ENCODE results near the gene CDH22. TPM values are rescaled to one million over a fixed set of nuclear protein-coding genes. Genes with fewer than 3 reads are reported as not detected.

CDH22 gene
- total RNA-seq, 1 donor from 2014 or later, result 0.14 TPM

DNA sequence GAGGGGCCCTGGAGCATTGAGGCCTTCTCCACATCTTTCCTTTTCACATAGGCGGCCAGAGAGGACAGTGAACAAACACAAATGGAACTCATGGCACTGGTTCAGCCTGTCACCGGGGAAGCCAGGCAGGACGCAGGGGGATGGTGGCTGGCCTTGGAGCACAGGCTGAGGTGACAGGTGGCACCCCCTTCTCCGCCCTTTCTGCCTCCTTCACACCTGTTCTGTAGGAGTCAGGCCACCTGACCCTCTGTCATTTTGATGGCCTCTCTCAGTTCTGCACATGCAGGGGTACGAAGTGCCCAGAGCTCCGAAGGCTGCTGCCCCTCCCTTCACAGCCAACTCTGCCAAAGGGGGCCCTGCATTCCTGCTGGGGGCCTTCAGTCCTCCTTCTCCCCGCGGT is 129.4 kb downstream of the CDH22 start:
- no peak for DNase-seq (ENCODE audit: low spot score, unreplicated experiment)
- no peaks in the 10 kb centered on the region for H3K36me3 Mint-ChIP-seq (ENCODE audit: insufficient read depth)
- H3K27ac Mint-ChIP-seq, result no peak overlapping the region
- TF ChIP-seq, protein P1, sequence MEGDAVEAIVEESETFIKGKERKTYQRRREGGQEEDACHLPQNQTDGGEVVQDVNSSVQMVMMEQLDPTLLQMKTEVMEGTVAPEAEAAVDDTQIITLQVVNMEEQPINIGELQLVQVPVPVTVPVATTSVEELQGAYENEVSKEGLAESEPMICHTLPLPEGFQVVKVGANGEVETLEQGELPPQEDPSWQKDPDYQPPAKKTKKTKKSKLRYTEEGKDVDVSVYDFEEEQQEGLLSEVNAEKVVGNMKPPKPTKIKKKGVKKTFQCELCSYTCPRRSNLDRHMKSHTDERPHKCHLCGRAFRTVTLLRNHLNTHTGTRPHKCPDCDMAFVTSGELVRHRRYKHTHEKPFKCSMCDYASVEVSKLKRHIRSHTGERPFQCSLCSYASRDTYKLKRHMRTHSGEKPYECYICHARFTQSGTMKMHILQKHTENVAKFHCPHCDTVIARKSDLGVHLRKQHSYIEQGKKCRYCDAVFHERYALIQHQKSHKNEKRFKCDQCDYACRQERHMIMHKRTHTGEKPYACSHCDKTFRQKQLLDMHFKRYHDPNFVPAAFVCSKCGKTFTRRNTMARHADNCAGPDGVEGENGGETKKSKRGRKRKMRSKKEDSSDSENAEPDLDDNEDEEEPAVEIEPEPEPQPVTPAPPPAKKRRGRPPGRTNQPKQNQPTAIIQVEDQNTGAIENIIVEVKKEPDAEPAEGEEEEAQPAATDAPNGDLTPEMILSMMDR (IDR thresholded peaks at IDR 0.05; ENCODE audit: unreplicated experiment), result no peak
- peaks cover 3% of the 10 kb centered on the region for H3K4me1 Mint-ChIP-seq (ENCODE audit: low read depth)
- peaks cover 48% of the 10 kb centered on the region for H3K27me3 Mint-ChIP-seq
- H3K9me3 Mint-ChIP-seq (ENCODE audit: low read depth), result no peaks in the 10 kb centered on the region
- H3K4me3 Mint-ChIP-seq (ENCODE audit: low read depth), result no peak overlapping the region

DNA sequence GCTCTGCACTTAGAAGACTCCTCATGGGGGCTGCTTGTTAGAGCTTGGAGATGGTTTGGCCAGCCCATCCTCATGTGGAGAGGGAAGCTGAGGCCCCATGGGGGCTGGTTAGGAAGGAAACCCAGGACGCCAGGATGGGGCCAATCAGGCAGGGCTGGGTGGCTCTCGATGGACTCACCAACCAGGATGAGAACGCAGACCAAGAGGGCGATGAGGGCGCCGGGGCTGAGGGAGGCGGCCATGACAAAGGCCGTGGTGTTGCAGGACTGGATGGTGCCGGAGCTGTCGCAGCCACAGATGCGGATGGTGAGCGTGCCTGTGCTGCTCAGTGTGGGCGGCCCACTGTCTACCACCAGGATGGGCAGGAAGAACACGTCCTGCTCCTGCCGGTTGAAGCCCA is 130.5 kb downstream of the CDH22 start:
- no peak overlapping the region for H3K27ac Mint-ChIP-seq
- peaks cover 59% of the 10 kb centered on the region for H3K27me3 Mint-ChIP-seq
- no peaks in the 10 kb centered on the region for H3K36me3 Mint-ChIP-seq (ENCODE audit: insufficient read depth)
- peaks cover 3% of the 10 kb centered on the region for H3K4me1 Mint-ChIP-seq (ENCODE audit: low read depth)
- H3K4me3 Mint-ChIP-seq (ENCODE audit: low read depth), result no peak overlapping the region
- H3K9me3 Mint-ChIP-seq (ENCODE audit: low read depth), result no peaks in the 10 kb centered on the region
- no peak for DNase-seq (ENCODE audit: low spot score, unreplicated experiment)
- TF ChIP-seq, protein P1 (IDR thresholded peaks at IDR 0.05; ENCODE audit: unreplicated experiment), result no peak

DNA sequence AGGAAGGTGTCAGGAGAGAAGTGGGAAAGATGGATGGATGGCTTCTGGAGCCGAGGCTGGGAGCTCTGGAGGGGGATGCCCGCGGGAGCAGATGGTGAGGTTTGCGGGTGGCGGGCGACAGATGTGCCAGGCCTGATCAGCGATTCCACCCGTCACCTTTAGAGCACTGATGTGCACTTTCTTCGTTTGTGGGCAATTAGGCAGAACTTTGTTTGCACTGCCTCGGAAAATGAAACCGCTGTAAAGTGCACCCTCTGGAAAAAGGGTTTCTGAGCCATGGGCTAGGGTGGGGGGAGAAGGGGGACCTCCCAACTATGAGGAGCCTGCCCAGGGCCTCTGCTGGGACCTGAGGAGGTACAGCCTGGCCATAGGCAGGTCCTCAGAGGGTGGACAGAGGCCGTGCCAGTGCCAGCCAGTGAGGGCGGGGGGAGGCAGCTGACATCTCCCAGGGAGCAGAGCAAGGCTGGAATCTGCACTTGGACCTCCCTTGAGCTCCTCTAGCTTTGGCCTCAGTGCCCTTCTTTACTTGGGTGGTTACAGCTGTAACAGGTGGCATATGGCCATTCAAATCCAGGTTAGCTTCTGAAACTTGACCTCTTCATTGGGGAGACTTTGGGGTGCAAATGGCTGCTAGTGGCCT is 131.4 kb downstream of the CDH22 start:
- Mint-ChIP-seq H3K27me3 (peaks cover 65% of the 10 kb centered on the region), H3K4me1 (ENCODE audit: low read depth) (peaks cover 3% of the 10 kb centered on the region), H3K4me3 (ENCODE audit: low read depth) (no peak overlapping the region), H3K27ac (no peak overlapping the region), H3K9me3 (ENCODE audit: low read depth) (no peaks in the 10 kb centered on the region), H3K36me3 (ENCODE audit: insufficient read depth) (no peaks in the 10 kb centered on the region)
- TF ChIP-seq, protein P1 (IDR thresholded peaks at IDR 0.05; ENCODE audit: unreplicated experiment), result no peak
- no peak for DNase-seq (ENCODE audit: low spot score, unreplicated experiment)

DNA sequence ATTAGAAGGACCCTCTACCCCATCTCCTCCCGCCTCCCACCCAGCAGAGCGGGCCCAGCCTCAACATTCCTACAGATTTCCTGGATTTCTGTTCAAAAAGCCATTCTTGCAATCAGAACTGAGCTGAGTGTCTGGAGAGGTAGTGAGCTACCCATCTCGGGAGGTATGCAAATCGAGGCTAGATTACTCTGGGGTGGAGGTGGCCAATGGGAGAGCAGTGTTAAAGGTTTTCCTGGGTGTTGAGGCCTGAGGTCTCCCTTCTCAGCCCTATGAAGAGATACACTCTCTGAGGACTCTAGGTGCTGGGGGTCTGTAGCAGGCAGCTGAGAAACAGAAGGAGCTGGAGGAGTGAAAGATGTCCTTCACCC is 133.2 kb downstream of the CDH22 start:
- peaks cover 74% of the 10 kb centered on the region for H3K27me3 Mint-ChIP-seq
- DNase-seq (ENCODE audit: low spot score, unreplicated experiment), result no peak
- no peak overlapping the region for H3K4me3 Mint-ChIP-seq (ENCODE audit: low read depth)

DNA sequence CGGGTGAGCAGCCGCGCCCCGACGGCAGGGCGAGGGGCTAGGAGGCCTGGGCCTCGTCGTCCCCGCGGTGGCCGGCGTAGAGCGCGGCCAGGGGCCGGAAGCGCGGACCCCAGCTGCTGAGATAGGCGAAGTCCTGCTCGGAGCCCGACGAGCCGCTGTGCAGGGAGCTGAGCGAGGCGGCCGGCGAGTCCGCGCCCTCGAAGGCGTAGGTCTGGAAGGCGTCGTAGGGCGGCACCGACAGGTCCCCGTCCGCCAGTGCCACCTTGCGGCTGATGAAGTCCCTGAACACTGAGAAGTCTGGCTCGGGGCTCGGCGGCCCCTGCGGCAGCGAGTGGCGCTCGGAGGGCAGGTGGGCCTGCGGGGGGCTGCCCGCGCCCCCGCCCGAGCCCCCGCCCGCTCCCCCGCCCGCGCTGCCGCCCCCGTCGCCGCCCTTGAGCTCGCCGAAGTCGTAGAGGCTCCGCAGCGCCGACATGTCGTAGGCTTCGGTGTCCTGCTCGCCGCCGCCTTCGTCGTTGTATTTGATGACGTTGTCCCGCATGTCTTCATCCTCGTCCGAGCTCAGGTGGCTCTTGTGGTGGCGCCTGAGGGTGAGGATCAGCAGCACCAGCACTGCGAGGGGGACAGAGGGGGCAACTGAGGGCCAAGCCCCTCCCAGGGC is 133.7 kb downstream of the CDH22 start:
- Mint-ChIP-seq H3K27ac (no peak overlapping the region), H3K27me3 (peaks cover 74% of the 10 kb centered on the region), H3K36me3 (ENCODE audit: insufficient read depth) (no peaks in the 10 kb centered on the region), H3K4me1 (ENCODE audit: low read depth) (no peaks in the 10 kb centered on the region), H3K9me3 (ENCODE audit: low read depth) (no peaks in the 10 kb centered on the region), H3K4me3 (ENCODE audit: low read depth) (no peak overlapping the region)
- peak; percentile 71 for DNase-seq (ENCODE audit: low spot score, unreplicated experiment)
- TF ChIP-seq, protein P1 (IDR thresholded peaks at IDR 0.05; ENCODE audit: unreplicated experiment), result peak; percentile 72

More for the DNA sequence above, 133.2 kb downstream of the CDH22 start:
- TF ChIP-seq, protein P1 (IDR thresholded peaks at IDR 0.05; ENCODE audit: unreplicated experiment), result no peak
- H3K4me1 Mint-ChIP-seq (ENCODE audit: low read depth), result peaks cover 3% of the 10 kb centered on the region
- no peaks in the 10 kb centered on the region for H3K9me3 Mint-ChIP-seq (ENCODE audit: low read depth)
- no peaks in the 10 kb centered on the region for H3K36me3 Mint-ChIP-seq (ENCODE audit: insufficient read depth)
- no peak overlapping the region for H3K27ac Mint-ChIP-seq

Measured in progenitor cell of endocrine pancreas (in vitro differentiated cells).